Trophoblast cell (in vitro differentiated cells and primary cell): ENCODE results near the gene SLC23A3.

ENCODE experiments used
- DNase-seq, 2 donors: peaks; one replicate each; pipeline ENCODE4 v3.0.0-alpha.2; 2016
- H2AFZ ChIP-seq: 2 replicates; pipeline ENCODE4 v1.6.1; 2013; ENCODE audit warnings: low read length, moderate library complexity, mild to moderate bottlenecking; ENCODE audit not compliant: insufficient read depth, poor library complexity
- H2AK5ac ChIP-seq: 2 replicates; pipeline ENCODE4 v1.6.1; 2013; ENCODE audit warnings: mild to moderate bottlenecking, low read length
- H2BK120ac ChIP-seq: 2 replicates; pipeline ENCODE4 v1.6.1; 2013; ENCODE audit warnings: low read length, mild to moderate bottlenecking, moderate library complexity; ENCODE audit not compliant: insufficient read depth, poor library complexity
- H2BK12ac ChIP-seq: 2 replicates; pipeline ENCODE4 v1.6.1; 2013; ENCODE audit warnings: mild to moderate bottlenecking, low read length, moderate library complexity
- H2BK5ac ChIP-seq: 2 replicates; pipeline ENCODE4 v1.6.1; 2013; ENCODE audit warnings: low read length, low read depth, moderate library complexity, mild to moderate bottlenecking; ENCODE audit not compliant: poor library complexity
- H3K14ac ChIP-seq: 2 replicates; pipeline ENCODE4 v1.6.1; 2013; ENCODE audit warnings: mild to moderate bottlenecking, low read length
- H3K18ac ChIP-seq: 2 replicates; pipeline ENCODE4 v1.6.1; 2013; ENCODE audit warnings: mild to moderate bottlenecking, low read length
- H3K23ac ChIP-seq: 2 replicates; pipeline ENCODE4 v1.6.1; 2013; ENCODE audit warnings: low read length
- H3K27ac ChIP-seq: 2 replicates; pipeline ENCODE4 v1.5.1; 2013; ENCODE audit warnings: low read depth, mild to moderate bottlenecking, inconsistent platforms, low read length, moderate library complexity
- H3K27me3 ChIP-seq: 2 replicates; pipeline ENCODE4 v1.6.1; 2013; ENCODE audit warnings: inconsistent platforms, mild to moderate bottlenecking, low read length, moderate library complexity; ENCODE audit not compliant: insufficient read depth
- H3K36me3 ChIP-seq, 2 experiments: 1 replicate in 1 of 2; 2 replicates in 1 of 2; pipeline ENCODE4 v1.6.1; 2013; ENCODE audit warnings: low read length in 2 of 2, mild to moderate bottlenecking in 2 of 2, moderate library complexity in 1 of 2; ENCODE audit not compliant: insufficient read depth in 2 of 2, control insufficient read depth in 1 of 2
- H3K4ac ChIP-seq: 2 replicates; pipeline ENCODE4 v1.6.1; 2013; ENCODE audit warnings: low read depth, mild to moderate bottlenecking, low read length, moderate library complexity
- H3K4me1 ChIP-seq, 2 experiments: 1 replicate in 1 of 2; 2 replicates in 1 of 2; pipeline ENCODE4 v1.6.1; 2013; ENCODE audit warnings: low read length in 2 of 2, mild to moderate bottlenecking in 2 of 2, moderate library complexity in 1 of 2; ENCODE audit not compliant: insufficient read depth in 2 of 2, control insufficient read depth in 1 of 2
- H3K4me2 ChIP-seq: 2 replicates; pipeline ENCODE4 v1.6.1; 2013; ENCODE audit warnings: inconsistent platforms, mild to moderate bottlenecking, low read length, moderate library complexity
- H3K4me3 ChIP-seq: 2 replicates; pipeline ENCODE4 v1.5.1; 2013; ENCODE audit warnings: mild to moderate bottlenecking, low read depth, low read length, inconsistent platforms
- H3K79me1 ChIP-seq: one replicate; pipeline ENCODE4 v1.6.1; 2013; ENCODE audit warnings: low read length
- H3K79me2 ChIP-seq: 2 replicates; pipeline ENCODE4 v1.6.1; 2013; ENCODE audit warnings: low read length, mild to moderate bottlenecking; ENCODE audit not compliant: control insufficient read depth, insufficient read depth, poor library complexity
- H3K9ac ChIP-seq: 2 replicates; pipeline ENCODE4 v1.6.1; 2013; ENCODE audit warnings: mild to moderate bottlenecking, low read length
- H3K9me3 ChIP-seq: 2 replicates; pipeline ENCODE4 v1.6.1; 2013; ENCODE audit warnings: low read depth, mild to moderate bottlenecking, control low read depth, inconsistent platforms, low read length; ENCODE audit not compliant: insufficient read depth
- H4K12ac ChIP-seq: 2 replicates; pipeline ENCODE4 v1.6.1; 2013; ENCODE audit warnings: low read depth, mild to moderate bottlenecking, low read length, moderate library complexity
- H4K8ac ChIP-seq: 2 replicates; pipeline ENCODE4 v1.6.1; 2013; ENCODE audit warnings: low read depth, mild to moderate bottlenecking, low read length, moderate library complexity
- H4K91ac ChIP-seq: one replicate; pipeline ENCODE4 v1.6.1; 2013; ENCODE audit warnings: low read depth, mild to moderate bottlenecking, low read length, moderate library complexity
- WGBS: extraction: QIAGEN DNeasy Blood & Tissue Kit; methylation state at CpG from one replicate; pipeline ENCODE4 v1.1.7; 2013; ENCODE audit warnings: missing lambda C conversion rate; ENCODE audit not compliant: insufficient read length, insufficient coverage; ENCODE audit errors: extremely low coverage; 5-methylcytosine and 5-hydroxymethylcytosine counted together

The SLC23A3 gene

DNA sequence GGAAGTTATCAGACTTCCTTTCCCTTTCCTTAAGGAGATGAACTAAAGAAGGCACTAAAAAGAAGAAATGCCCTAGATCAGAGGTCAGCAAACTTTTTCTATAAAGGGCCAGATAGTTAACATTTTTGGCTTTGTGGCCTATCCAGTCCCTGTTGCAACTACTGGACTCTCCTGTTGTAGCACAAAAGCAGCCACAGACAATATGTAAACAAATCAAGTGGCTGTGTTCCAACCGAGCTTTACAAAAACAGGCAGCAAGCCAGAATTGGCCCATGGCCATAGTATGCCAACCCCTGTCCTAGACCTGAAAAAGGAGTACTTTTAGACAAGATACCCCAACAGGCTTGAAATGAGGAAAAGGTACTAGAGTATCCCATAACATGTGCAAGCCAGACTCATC lies 20.2 kb downstream of the SLC23A3 start:
- no peaks in the 10 kb centered on the region for H3K79me2 ChIP-seq
- no peak overlapping the region for H4K91ac ChIP-seq
- H3K4me1 ChIP-seq = no peaks in the 10 kb centered on the region
- H3K36me3 ChIP-seq = peaks cover 0 to 4% of the 10 kb centered on the region in 2 experiments
- no peak overlapping the region for H3K18ac ChIP-seq
- H3K4me3 ChIP-seq = no peak overlapping the region
- H3K9ac ChIP-seq = no peak overlapping the region
- H3K4me2 ChIP-seq = no peak overlapping the region
- H3K27me3 ChIP-seq = no peaks in the 10 kb centered on the region
- no peak overlapping the region for H3K14ac ChIP-seq
- no peak overlapping the region for H3K27ac ChIP-seq
- H2AFZ ChIP-seq = no peak overlapping the region
- H2BK12ac ChIP-seq = no peak overlapping the region
- WGBS = no CpG with 5 or more reads among the region's 1 CpG
- no peaks in the 10 kb centered on the region for H3K9me3 ChIP-seq
- no peak overlapping the region for H3K23ac ChIP-seq
- H4K12ac ChIP-seq = no peak overlapping the region
- no peak overlapping the region for H2BK5ac ChIP-seq
- no peak overlapping the region for H2BK120ac ChIP-seq
- no peak overlapping the region for H4K8ac ChIP-seq
- H3K4ac ChIP-seq = no peak overlapping the region
- DNase-seq = no peak
- H2AK5ac ChIP-seq = no peak overlapping the region
- no peaks in the 10 kb centered on the region for H3K79me1 ChIP-seq

DNA sequence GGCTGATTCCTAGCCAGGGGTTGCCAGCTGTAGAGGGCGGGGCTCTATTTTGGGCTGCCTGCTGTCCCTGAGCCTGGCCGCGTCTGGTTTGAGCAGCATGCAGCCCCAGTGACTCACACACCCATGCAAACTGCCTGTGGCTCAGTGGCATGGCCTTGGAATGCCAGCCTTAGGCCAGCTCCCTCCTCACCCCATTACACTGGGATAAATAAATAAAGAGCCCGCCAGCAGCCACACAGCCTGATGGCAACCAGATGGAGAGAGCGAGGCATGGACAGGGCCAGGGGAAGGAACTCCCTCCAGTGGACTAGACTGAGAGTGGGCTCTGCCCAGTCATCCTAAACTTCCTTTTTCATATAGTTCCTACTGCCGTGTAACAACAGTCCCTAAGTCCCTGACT lies 27.5 kb downstream of the SLC23A3 start:
- WGBS = no CpG with 5 or more reads among the region's 6 CpGs
- Histone ChIP-seq H3K18ac (no peak overlapping the region), H3K79me1 (no peaks in the 10 kb centered on the region)

DNA sequence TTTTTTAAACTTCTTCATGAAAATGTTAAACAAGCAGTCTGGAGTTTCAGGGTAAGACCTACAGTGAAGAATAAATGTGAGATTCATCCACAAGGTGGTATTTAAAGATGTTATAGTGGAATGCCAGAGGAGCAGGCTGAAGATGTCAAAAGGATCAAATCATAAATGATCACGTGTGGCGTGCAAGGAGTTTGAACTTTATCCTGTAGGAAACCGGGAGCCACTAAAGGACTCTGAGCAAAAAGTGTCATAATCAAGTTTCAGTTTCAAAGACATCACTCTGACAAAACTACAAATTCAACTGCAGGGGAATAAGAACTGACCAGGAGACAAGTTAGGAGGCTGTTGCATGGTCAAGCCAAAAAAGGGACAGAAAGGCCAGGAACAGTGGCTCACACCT lies 29.1 kb downstream of the SLC23A3 start:
- no peak overlapping the region for H3K14ac ChIP-seq
- H4K12ac ChIP-seq = no peak overlapping the region
- H3K4me2 ChIP-seq = no peak overlapping the region
- H2BK12ac ChIP-seq = no peak overlapping the region
- H4K8ac ChIP-seq = no peak overlapping the region
- H3K4ac ChIP-seq = no peak overlapping the region
- no peak overlapping the region for H3K4me3 ChIP-seq
- H3K79me1 ChIP-seq = no peaks in the 10 kb centered on the region
- H2BK5ac ChIP-seq = no peak overlapping the region
- no peak overlapping the region for H2AFZ ChIP-seq
- H3K27ac ChIP-seq = no peak overlapping the region
- no peak overlapping the region for H3K23ac ChIP-seq
- H3K9ac ChIP-seq = no peak overlapping the region
- no peak for DNase-seq
- no peak overlapping the region for H2BK120ac ChIP-seq
- H3K27me3 ChIP-seq = no peaks in the 10 kb centered on the region
- H3K9me3 ChIP-seq = no peaks in the 10 kb centered on the region
- H4K91ac ChIP-seq = no peak overlapping the region
- H3K18ac ChIP-seq = no peak overlapping the region
- H3K79me2 ChIP-seq = no peaks in the 10 kb centered on the region
- H3K4me1 ChIP-seq = peaks cover 0 to 5% of the 10 kb centered on the region in 2 experiments
- WGBS = no CpG with 5 or more reads among the region's 3 CpGs
- peaks cover 0 to 3% of the 10 kb centered on the region in 2 experiments for H3K36me3 ChIP-seq
- no peak overlapping the region for H2AK5ac ChIP-seq

More for the DNA sequence above, 27.5 kb downstream of the SLC23A3 start:
- Histone ChIP-seq H3K27ac (no peak overlapping the region), H2BK120ac (no peak overlapping the region), H3K9ac (no peak overlapping the region), H3K79me2 (no peaks in the 10 kb centered on the region), H2BK5ac (no peak overlapping the region), H3K36me3 (peaks cover 0 to 7% of the 10 kb centered on the region in 2 experiments), H4K8ac (no peak overlapping the region), H3K9me3 (no peaks in the 10 kb centered on the region), H3K4me2 (no peak overlapping the region), H4K91ac (no peak overlapping the region), H3K14ac (no peak overlapping the region), H3K23ac (no peak overlapping the region), H4K12ac (no peak overlapping the region), H3K27me3 (no peaks in the 10 kb centered on the region), H3K4me3 (no peak overlapping the region), H2AFZ (no peak overlapping the region), H2AK5ac (no peak overlapping the region), H3K4me1 (peaks cover 0 to 5% of the 10 kb centered on the region in 2 experiments), H3K4ac (no peak overlapping the region), H2BK12ac (no peak overlapping the region)
- DNase-seq = no peak

DNA sequence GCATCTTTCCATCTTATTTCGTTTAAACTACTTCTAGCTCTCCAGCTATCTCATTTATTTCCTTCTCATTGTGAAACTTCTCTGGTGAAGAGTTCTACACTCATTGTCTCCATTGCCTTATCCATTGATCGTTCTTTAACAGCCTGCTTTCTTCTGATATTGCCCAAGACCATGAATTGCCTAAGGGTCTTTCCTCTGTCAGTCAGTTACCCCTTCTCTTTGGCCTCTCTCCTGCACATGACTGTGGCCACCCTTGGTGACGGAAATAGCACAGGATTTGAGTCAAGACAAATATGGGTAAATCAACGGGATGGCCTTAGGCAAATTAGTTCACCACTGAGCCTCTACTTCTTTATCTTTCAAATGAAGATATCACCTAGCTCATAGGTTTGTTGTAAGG lies 35.9 kb downstream of the SLC23A3 start:
- Histone ChIP-seq H3K4ac (no peak overlapping the region), H3K4me2 (no peak overlapping the region), H4K8ac (no peak overlapping the region), H3K27me3 (no peaks in the 10 kb centered on the region), H3K9me3 (no peaks in the 10 kb centered on the region), H3K4me1 (no peaks in the 10 kb centered on the region), H3K4me3 (no peak overlapping the region), H2BK5ac (no peak overlapping the region), H4K91ac (no peak overlapping the region), H3K18ac (no peak overlapping the region), H3K9ac (no peak overlapping the region), H3K23ac (no peak overlapping the region), H4K12ac (no peak overlapping the region), H2BK120ac (no peak overlapping the region), H3K79me2 (no peaks in the 10 kb centered on the region), H3K14ac (no peak overlapping the region), H3K79me1 (no peaks in the 10 kb centered on the region), H2AFZ (no peak overlapping the region), H2AK5ac (no peak overlapping the region), H3K36me3 (no peaks in the 10 kb centered on the region), H2BK12ac (no peak overlapping the region), H3K27ac (no peak overlapping the region)
- no peak for DNase-seq
- 100% methylated on average over 1 of the region's 4 CpGs for WGBS
